Measurements from ENCODE around the gene AMZ1. TPM values are rescaled to one million over a fixed set of nuclear protein-coding genes. Genes with fewer than 3 reads are reported as not detected.

The AMZ1 gene, protein sequence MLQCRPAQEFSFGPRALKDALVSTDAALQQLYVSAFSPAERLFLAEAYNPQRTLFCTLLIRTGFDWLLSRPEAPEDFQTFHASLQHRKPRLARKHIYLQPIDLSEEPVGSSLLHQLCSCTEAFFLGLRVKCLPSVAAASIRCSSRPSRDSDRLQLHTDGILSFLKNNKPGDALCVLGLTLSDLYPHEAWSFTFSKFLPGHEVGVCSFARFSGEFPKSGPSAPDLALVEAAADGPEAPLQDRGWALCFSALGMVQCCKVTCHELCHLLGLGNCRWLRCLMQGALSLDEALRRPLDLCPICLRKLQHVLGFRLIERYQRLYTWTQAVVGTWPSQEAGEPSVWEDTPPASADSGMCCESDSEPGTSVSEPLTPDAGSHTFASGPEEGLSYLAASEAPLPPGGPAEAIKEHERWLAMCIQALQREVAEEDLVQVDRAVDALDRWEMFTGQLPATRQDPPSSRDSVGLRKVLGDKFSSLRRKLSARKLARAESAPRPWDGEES
- total RNA-seq (2014; rRNA removed; shearing (Covaris generic)) = 0.07 TPM in 1 of 2 replicates, not detected in the other

DNA sequence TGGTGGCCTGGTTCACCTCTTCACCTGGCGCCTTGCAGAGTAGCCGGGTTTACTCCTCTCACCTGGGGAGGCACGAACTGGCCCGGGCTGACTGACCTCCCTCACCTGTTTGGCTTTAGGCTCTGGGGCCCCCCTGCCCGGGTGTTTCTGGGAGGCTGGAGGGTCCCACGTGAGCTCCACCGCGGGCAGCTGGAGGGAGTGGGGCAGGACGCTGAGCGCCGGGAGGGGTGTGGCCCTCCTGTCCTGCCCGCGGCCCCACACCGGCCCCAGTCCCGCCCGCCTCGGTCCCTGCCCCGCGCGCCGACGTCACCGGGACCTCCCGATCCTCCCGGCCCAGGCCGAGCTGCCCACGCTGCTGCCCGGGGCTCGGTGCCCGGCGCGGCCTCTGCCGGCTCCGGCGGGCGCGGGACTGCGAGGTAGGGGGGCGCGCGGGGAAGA, at the start of gene AMZ1:
AMZ1 (plus strand) TSS at position 322 of the 438 bp plus-strand sequence. CDS start 12,250 bp downstream, outside the sequence.
- Histone ChIP-seq H3K4me3 (ENCODE audit: insufficient read depth, low read depth, low read length) (peak within 1 kb of the TSS; percentile 37), H3K36me3 (replicated peaks; ENCODE audit: control insufficient read depth, insufficient read depth, low read length) (no peaks in the 10 kb centered on the region), H3K27me3 (ENCODE audit: control insufficient read depth, insufficient read depth, low read length) (peaks cover 25% of the 10 kb centered on the region)
- DNase-seq = peak; percentile 89

DNA sequence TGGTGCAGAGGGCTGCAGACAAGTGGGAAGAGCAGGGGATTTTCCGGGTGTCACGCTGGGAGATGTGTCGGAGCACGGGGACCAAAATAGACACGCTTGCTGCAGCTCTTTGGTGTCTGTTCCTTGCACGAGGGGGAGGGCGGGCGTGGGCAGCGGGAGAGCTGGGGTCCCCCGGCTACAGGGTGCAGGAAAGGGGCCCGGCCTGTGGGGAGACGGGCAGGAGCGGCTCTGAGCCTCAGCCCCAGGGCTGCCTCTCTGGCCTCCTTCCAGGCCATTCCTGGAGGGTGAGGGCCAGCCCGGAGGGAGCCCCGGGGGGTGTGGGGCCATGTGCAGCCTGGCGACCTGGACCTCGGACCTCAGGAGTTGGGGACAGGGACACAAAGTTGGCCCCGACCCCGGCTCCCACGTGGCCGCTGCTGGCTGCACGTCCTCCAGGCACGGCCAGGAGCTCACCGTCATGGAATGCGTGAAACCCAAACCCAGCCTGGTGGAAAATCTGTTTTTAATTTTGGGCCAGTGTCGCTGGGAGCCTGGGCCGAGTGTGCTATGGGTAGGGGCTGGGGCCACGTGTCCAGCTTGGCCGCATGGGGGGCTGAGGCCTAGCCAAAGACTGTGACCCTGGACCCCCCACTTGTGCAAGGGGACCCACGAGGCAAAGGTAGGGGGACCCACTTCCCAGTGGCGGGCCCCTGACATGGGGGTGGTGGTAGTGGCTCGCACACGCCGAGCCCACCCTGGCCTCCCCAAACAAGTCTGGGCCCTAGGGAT, 49.6 kb upstream of the AMZ1 start:
- H3K36me3 ChIP-seq (replicated peaks; ENCODE audit: control insufficient read depth, insufficient read depth, low read length) = peaks cover 3% of the 10 kb centered on the region
- DNase-seq = no peak
- H3K4me3 ChIP-seq (ENCODE audit: insufficient read depth, low read depth, low read length) = no peak overlapping the region
- H3K27me3 ChIP-seq (ENCODE audit: control insufficient read depth, insufficient read depth, low read length) = no peaks in the 10 kb centered on the region

DNA sequence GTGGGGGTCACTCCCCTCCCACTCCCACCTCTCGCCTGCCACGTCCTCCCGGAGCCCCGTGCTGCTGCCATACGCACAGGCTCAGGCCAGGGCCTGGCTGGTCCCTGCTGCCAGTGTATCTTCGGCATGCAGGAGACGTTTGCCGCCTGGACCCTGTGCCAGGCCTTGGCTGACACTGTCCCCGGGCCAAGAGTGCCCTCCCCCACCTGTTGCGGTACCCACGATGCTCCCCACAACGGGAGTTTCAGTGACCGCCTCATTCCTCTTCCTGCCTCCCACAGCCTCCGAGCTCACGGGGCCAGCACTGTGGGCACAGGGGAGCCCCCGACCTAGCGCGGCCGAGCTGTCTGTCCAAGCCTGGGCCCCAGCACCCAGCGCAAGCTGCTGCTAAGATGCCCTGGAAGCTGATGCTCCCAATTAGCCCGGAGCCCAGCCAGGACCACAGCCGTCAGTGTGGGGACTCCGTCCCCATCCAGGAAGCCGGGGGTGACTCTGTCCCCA, 48.8 kb upstream of the AMZ1 start:
- no peak overlapping the region for H3K4me3 ChIP-seq (ENCODE audit: insufficient read depth, low read depth, low read length)
- DNase-seq = no peak
- H3K36me3 ChIP-seq (replicated peaks; ENCODE audit: control insufficient read depth, insufficient read depth, low read length) = peaks cover 2% of the 10 kb centered on the region
- no peaks in the 10 kb centered on the region for H3K27me3 ChIP-seq (ENCODE audit: control insufficient read depth, insufficient read depth, low read length)

DNA sequence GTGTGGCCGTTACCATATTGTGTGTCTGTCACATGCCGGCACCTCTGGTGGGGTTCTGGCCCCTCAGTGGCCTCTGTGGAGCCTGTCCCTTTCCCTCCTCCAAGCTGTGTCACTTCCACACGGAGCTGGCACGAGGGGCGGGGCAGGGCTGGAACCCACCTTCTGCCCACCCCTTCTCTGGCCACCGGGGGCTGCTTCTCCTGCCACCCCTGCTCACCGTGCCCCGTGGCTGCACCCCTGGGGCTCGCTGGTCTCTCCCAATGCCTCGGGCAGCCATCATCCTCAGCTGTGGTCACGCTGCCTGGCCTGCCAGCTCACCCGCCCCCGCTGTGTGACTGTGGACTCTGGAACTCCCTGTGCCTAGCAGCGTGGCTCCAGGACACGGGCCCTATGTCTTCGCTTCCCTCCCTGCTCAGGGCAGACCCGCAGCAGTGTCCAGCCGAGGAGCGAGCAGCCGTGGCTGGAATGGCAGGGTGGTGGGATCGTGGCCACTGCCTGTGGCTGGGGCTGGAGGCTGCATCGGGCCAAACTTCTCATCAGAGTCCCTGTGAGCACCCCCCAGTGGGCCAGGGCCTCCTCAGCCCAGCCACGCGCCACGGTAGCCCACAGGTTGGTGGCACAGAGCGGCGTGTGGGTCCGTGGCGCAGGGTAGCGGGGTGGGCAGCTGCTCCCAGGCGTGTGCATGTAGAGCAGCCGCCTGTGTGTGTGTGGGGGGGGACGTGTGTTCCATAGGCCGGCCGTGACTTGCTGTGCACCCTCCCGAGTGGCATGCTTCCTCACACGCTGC, 48.1 kb upstream of the AMZ1 start:
- H3K36me3 ChIP-seq (replicated peaks; ENCODE audit: control insufficient read depth, insufficient read depth, low read length) = peaks cover 2% of the 10 kb centered on the region
- H3K4me3 ChIP-seq (ENCODE audit: insufficient read depth, low read depth, low read length) = no peak overlapping the region
- H3K27me3 ChIP-seq (ENCODE audit: control insufficient read depth, insufficient read depth, low read length) = no peaks in the 10 kb centered on the region
- DNase-seq = no peak

DNA sequence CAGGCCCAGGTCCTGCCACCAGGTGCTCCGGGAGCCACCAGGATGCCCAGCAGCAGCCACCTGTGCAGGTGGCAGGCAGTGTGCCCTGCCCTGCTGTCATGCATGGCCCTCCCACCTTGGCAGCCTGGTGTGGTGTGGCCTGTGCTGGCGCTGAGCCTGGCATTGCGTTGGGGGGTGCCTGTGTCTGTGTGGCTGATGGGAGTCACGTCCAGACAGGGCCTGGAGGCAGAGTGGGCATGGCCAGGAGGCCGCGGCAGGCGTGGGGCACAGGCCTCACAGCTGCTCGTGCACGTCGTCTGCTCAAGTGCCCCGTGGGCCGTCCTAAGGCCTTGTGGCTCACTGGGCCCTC, 47.5 kb upstream of the AMZ1 start:
- no peak overlapping the region for H3K4me3 ChIP-seq (ENCODE audit: insufficient read depth, low read depth, low read length)
- no peak for DNase-seq
- peaks cover 2% of the 10 kb centered on the region for H3K36me3 ChIP-seq (replicated peaks; ENCODE audit: control insufficient read depth, insufficient read depth, low read length)
- no peaks in the 10 kb centered on the region for H3K27me3 ChIP-seq (ENCODE audit: control insufficient read depth, insufficient read depth, low read length)

DNA sequence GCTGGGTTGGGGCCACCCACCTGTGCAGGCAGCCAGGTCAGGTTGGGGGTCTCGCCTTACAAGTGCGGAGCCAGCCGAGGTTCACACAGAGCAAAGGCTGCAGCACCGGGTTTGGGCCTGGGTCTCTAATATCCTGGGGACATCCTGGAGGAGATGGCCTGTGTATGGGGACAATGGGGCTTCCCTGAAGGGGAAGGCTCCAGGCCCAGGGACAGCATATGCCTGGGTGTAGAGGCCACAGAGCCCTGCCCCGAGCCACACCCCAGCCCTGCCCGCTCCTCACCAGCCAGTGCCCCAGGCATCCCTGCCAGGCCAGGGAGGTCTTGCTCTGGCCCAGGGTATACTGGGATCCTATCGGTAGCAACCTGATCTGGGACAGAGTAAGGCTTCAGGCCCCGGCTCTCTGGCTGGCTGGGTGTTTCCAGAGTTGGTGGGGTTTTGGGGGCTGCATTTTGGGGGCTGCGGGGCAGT, 47.1 kb upstream of the AMZ1 start:
- H3K36me3 ChIP-seq (replicated peaks; ENCODE audit: control insufficient read depth, insufficient read depth, low read length) = peaks cover under 1% of the 10 kb centered on the region
- no peak for DNase-seq
- no peak overlapping the region for H3K4me3 ChIP-seq (ENCODE audit: insufficient read depth, low read depth, low read length)
- H3K27me3 ChIP-seq (ENCODE audit: control insufficient read depth, insufficient read depth, low read length) = no peaks in the 10 kb centered on the region

DNA sequence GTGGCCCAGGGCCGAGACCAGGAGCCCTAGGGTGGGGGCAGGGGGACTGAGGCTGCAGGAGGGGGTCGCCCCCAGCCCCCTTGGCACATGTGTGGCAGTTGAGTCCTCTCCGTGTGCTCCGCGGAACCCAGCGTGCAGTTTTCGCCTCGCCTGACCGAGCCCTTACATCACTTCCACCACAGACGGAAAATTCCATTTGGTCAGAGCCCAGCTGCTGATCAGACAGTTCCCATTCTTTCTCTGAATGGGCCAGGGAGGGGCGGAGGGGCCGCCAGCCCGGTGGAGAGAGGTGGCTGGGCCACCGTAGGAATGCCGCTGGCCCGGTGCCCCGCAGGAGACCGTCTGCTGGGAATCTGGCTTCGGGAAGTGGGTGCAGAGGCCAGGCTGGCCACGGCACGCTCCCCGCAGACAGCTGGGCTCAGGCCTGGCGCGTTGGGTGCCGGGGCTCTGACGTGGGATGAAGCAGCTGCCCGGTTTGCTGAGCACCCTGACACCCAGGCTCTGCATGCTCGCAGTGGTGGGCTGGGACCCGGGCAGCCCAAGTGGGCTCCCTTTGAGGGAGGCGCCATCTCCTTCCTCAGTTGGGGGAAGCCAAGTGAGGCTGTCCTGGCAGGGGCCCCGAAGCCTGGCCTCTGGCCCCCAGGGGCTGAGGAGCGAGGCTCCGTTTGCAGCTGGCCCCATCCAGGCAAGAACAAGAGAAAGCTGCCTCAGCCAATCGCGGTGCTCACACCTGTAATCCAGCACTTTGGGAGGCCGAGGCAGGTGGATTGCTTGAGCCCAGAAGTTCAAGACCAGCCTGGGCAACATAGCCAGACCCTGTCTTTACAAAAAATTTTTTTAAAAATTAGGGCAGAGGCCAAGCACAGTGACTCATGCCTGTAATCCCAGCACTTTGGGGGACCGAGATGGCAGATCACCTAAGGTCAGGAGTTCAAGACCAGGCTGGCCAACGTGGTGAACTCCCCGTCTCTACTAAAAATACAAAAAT, 46.3 kb upstream of the AMZ1 start:
- Histone ChIP-seq H3K4me3 (ENCODE audit: insufficient read depth, low read depth, low read length) (no peak overlapping the region), H3K36me3 (replicated peaks; ENCODE audit: control insufficient read depth, insufficient read depth, low read length) (no peaks in the 10 kb centered on the region), H3K27me3 (ENCODE audit: control insufficient read depth, insufficient read depth, low read length) (no peaks in the 10 kb centered on the region)
- DNase-seq = peak; percentile 94

DNA sequence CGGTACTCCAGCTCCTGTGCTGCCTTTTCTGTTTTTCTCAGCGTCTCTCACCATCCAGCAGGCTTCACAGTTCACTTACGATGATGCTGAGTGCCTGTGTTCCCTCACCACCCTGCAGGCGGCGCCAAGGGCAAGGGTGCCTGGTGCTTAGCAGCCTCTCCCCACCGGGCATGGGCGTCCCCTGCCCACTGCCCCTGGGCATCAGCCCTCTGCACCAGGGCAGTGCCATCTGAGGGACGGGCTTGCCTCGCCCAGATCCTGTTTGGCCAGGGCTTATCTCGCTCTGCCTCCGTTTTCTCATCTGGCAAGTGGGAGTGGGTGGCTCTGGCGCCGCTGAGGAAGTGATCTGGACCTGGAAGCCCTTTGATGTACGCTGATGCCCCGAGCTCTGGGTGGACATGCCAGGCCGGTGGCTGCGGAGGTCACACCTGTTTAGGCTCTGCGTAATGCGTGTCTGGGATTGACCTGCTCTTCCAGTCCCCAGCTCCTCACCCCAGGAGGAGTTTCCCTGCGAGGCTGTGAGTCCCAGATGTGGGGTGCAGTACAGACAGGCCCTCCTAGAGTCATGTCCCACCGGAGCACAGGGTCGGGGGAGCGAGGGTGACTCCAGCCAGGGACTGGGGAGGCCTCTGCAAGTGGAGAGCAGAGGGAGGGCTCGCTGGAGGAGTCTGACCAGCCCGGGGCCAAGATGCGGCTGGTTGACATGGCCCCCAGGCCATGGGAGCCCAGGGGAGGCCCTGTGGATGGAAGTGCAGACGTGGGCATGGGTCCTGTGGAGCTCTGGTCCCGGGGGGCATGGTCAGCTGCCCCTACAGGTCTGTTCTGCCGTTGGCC, 44.4 kb upstream of the AMZ1 start:
- Histone ChIP-seq H3K36me3 (replicated peaks; ENCODE audit: control insufficient read depth, insufficient read depth, low read length) (peaks cover 9% of the 10 kb centered on the region), H3K4me3 (ENCODE audit: insufficient read depth, low read depth, low read length) (no peak overlapping the region), H3K27me3 (ENCODE audit: control insufficient read depth, insufficient read depth, low read length) (no peaks in the 10 kb centered on the region)
- DNase-seq = no peak

DNA sequence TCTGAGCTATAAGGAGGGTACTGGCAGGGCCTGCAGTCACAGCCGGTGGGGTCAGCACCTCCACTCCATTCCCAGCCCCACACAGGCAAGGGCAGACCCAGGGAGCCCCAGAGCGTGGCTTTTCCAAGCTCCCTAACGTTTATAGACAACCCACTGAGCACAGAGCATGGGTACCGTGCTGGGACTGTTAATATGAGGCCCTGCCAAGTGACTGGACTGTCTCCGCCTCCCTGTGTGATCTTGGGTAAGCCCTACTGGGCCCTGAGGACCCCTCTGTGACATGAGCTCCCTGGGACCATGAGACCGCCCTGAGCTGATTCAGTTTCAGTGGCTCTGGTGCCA, 43.8 kb upstream of the AMZ1 start:
- H3K36me3 ChIP-seq (replicated peaks; ENCODE audit: control insufficient read depth, insufficient read depth, low read length) = peaks cover 9% of the 10 kb centered on the region
- H3K4me3 ChIP-seq (ENCODE audit: insufficient read depth, low read depth, low read length) = no peak overlapping the region
- no peak for DNase-seq
- H3K27me3 ChIP-seq (ENCODE audit: control insufficient read depth, insufficient read depth, low read length) = no peaks in the 10 kb centered on the region

DNA sequence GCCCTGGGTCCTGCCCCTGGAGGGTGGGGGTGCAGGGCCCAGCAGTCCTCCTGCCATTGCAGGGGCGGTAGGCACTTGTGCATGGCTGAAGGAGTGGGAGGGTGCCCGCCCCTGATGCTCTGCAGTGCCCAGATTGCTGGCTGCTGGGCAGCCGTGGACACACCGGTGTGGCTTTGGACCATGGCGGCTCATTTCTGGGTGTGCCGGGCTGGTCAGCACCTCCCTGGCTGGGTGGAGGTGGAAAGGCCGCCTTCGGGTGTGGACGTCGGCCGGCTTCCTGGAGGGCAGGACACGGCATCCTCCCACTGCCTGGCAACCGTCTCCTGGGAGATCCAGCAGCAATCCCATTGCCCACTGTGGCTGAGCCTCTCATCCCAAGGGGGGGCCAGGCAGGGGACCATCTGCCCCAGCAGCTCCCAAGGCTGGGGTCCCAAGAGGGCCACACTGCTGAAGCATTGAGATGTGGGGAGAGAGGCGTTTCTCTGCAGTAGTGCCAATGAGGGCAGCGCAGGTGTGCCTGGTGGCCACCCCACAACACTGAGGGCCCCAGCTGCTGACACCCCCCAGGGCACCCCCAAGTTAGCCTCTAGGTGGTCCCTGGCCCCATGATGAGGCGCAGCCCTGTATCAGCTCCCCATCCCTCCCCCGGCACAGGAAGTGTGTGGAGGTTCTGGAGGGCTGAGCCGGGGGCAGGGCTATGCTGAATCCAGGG, 43.3 kb upstream of the AMZ1 start:
- H3K27me3 ChIP-seq (ENCODE audit: control insufficient read depth, insufficient read depth, low read length) = no peaks in the 10 kb centered on the region
- DNase-seq = no peak
- H3K36me3 ChIP-seq (replicated peaks; ENCODE audit: control insufficient read depth, insufficient read depth, low read length) = peaks cover 11% of the 10 kb centered on the region
- no peak overlapping the region for H3K4me3 ChIP-seq (ENCODE audit: insufficient read depth, low read depth, low read length)

DNA sequence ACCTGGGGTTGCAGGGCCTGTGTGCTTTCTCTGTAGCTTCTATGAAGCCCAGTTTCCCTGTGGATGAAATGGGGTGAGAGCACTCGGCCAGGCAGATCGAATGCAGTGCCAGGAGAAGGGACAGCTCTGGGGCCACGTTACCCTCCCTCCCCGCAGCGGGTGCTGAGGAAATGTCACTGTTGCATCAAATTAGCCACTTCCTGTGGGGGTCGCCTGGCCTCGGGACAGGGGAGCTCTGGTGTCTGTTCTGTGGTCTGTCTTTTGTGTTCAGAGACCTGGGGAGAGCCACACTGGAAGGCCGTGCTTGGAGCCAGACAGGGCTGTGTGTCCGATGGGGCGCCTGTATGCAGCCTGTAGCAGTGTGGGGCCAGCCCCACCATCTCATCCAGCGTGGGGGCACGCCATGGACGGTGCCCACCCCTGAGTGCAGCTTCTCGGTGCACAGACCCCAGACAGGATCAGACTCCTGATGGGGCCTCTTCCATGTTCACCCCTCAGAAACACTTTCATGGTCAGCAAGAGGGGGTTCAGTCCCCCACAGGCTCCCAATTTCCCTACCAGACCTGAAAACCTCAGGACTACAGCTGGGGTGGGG, 42.6 kb upstream of the AMZ1 start:
- Histone ChIP-seq H3K36me3 (replicated peaks; ENCODE audit: control insufficient read depth, insufficient read depth, low read length) (peaks cover 15% of the 10 kb centered on the region), H3K4me3 (ENCODE audit: insufficient read depth, low read depth, low read length) (no peak overlapping the region), H3K27me3 (ENCODE audit: control insufficient read depth, insufficient read depth, low read length) (no peaks in the 10 kb centered on the region)
- DNase-seq = no peak

DNA sequence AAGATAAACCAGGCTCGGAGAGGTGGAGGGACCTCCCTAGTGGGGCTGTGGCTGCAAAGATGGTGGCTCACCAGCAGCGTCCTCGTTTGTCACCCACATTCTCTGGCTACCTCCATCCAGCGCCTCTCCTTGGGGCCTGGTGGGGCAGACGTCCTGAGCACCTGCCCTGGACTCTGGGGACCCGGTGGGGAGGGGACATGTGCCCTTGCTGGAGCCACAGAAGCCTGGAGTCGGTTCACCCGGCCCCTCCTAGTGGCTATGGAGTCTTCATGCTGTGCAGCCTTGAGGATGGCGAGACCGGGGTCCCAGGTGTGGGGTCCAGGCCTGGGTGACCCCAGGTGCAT, 41.7 kb upstream of the AMZ1 start:
- DNase-seq = no peak
- no peaks in the 10 kb centered on the region for H3K27me3 ChIP-seq (ENCODE audit: control insufficient read depth, insufficient read depth, low read length)
- H3K4me3 ChIP-seq (ENCODE audit: insufficient read depth, low read depth, low read length) = no peak overlapping the region; the same call in 1 of the 2 replicates
- peaks cover 17% of the 10 kb centered on the region for H3K36me3 ChIP-seq (replicated peaks; ENCODE audit: control insufficient read depth, insufficient read depth, low read length)

Measured in H7 (cell line).